IMR-90 (cell line): Measurements from ENCODE around the gene POMGNT2. TPM values are rescaled to one million over a fixed set of nuclear protein-coding genes. Genes with fewer than 3 reads are reported as not detected.

Source experiments
- ATAC-seq: fragments of 200-7000 bp; cut with Tn5 transposase; 2 replicates; pipeline ENCODE4 v1.9.1; 2020; ENCODE audit warnings: low read depth, mild to moderate bottlenecking, moderate library complexity
- BruUV-seq: library from RNA; stranded (reverse); fragments of 400-500 nt; replicated peaks from 2 replicates; lab custom pipeline; 2021; lab: Mats Ljungman, UMichigan
- CTCF ChIA-PET: fragments of 300-600 bp; formaldehyde crosslinking; extraction: SDS; loops from one replicate; lab custom pipeline; 2021; ENCODE audit warnings: antibody characterized with exemption; lab: Yijun Ruan, JAX
- POLR2A ChIA-PET: fragments of 300-600 bp; sonication (Branson Sonifier 250); formaldehyde crosslinking; loops from one replicate; lab custom pipeline; 2022; ENCODE audit warnings: antibody characterized with exemption; ENCODE audit not compliant: unreplicated experiment; lab: Charles Lee
- DNase-seq: peaks from one replicate; pipeline ENCODE4 v3.0.0; 2013
- H2AFZ ChIP-seq: replicated peaks from 2 replicates; pipeline ENCODE3; 2013; ENCODE audit warnings: low read length, mild to moderate bottlenecking; ENCODE audit not compliant: poor library complexity
- H2AK5ac ChIP-seq: 2 replicates; pipeline ENCODE4 v1.6.1; 2013; ENCODE audit warnings: low read depth, low read length, inconsistent platforms
- H2AK9ac ChIP-seq: replicated peaks from 2 replicates; pipeline ENCODE3; 2013; ENCODE audit warnings: mild to moderate bottlenecking, low read depth, low read length, moderate library complexity; ENCODE audit not compliant: poor library complexity
- H2BK120ac ChIP-seq: 2 replicates; pipeline ENCODE4 v1.6.1; 2013; ENCODE audit warnings: low read depth, low read length, inconsistent platforms
- H2BK15ac ChIP-seq: 3 replicates; pipeline ENCODE4 v1.6.1; 2013; ENCODE audit warnings: low read depth, low read length, inconsistent platforms
- H2BK20ac ChIP-seq: 2 replicates; pipeline ENCODE4 v1.6.1; 2013; ENCODE audit warnings: low read depth, mild to moderate bottlenecking, inconsistent platforms, low read length, moderate library complexity
- H2BK5ac ChIP-seq: 2 replicates; pipeline ENCODE4 v1.6.1; 2013; ENCODE audit warnings: mild to moderate bottlenecking, low read depth, low read length, inconsistent platforms; ENCODE audit not compliant: poor library complexity, severe bottlenecking
- H3K14ac ChIP-seq: replicated peaks from 2 replicates; pipeline ENCODE4 v1.6.1; 2013; ENCODE audit warnings: low read depth, low read length, inconsistent platforms
- H3K18ac ChIP-seq: 2 replicates; pipeline ENCODE4 v1.6.1; 2013; ENCODE audit warnings: low read depth, low read length, control low read depth
- H3K23ac ChIP-seq: 2 replicates; pipeline ENCODE4 v1.6.1; 2013; ENCODE audit warnings: low read depth, low read length, inconsistent platforms
- H3K27ac ChIP-seq: 2 replicates; pipeline ENCODE4 v1.5.1; 2013; ENCODE audit warnings: mild to moderate bottlenecking, control low read depth, low read length; ENCODE audit not compliant: insufficient read depth
- H3K27me3 ChIP-seq: 2 replicates; pipeline ENCODE4 v1.6.1; 2013; ENCODE audit warnings: low read length; ENCODE audit not compliant: control insufficient read depth, insufficient read depth
- H3K36me3 ChIP-seq: 2 replicates; pipeline ENCODE4 v1.6.1; 2013; ENCODE audit warnings: low read length, mixed read lengths; ENCODE audit not compliant: control insufficient read depth, insufficient read depth
- H3K4ac ChIP-seq: 2 replicates; pipeline ENCODE4 v1.6.1; 2013; ENCODE audit warnings: low read depth, low read length, inconsistent platforms
- H3K4me1 ChIP-seq: 2 replicates; pipeline ENCODE4 v1.6.1; 2013; ENCODE audit warnings: low read length, mixed read lengths; ENCODE audit not compliant: control insufficient read depth, insufficient read depth
- H3K4me2 ChIP-seq: 2 replicates; pipeline ENCODE4 v1.6.1; 2013; ENCODE audit warnings: low read depth, mild to moderate bottlenecking, control low read depth, low read length, moderate library complexity
- H3K4me3 ChIP-seq: 2 replicates; pipeline ENCODE4 v1.5.1; 2013; ENCODE audit warnings: low read depth, mild to moderate bottlenecking, control low read depth, low read length, moderate library complexity; ENCODE audit not compliant: insufficient read depth
- H3K56ac ChIP-seq: 2 replicates; pipeline ENCODE4 v1.6.1; 2013; ENCODE audit warnings: low read length, inconsistent platforms; ENCODE audit not compliant: insufficient read depth; ENCODE audit errors: extremely low read depth
- H3K79me1 ChIP-seq, 2 experiments: 2 replicates each; pipeline ENCODE4 v1.6.1; 2013; ENCODE audit warnings: low read length in 2 of 2, inconsistent platforms in 1 of 2, low read depth in 1 of 2
- H3K9ac ChIP-seq: 2 replicates; pipeline ENCODE4 v1.6.1; 2013; ENCODE audit warnings: low read depth, low read length, control low read depth
- H3K9me1 ChIP-seq: 2 replicates; pipeline ENCODE4 v1.6.1; 2013; ENCODE audit warnings: low read length, inconsistent platforms; ENCODE audit not compliant: insufficient read depth
- H3K9me3 ChIP-seq: 2 replicates; pipeline ENCODE4 v1.6.1; 2013; ENCODE audit warnings: low read length; ENCODE audit not compliant: control insufficient read depth, insufficient read depth
- H4K20me1 ChIP-seq: 2 replicates; pipeline ENCODE4 v1.6.1; 2013; ENCODE audit warnings: low read length, inconsistent platforms; ENCODE audit not compliant: insufficient read depth
- H4K5ac ChIP-seq: 2 replicates; pipeline ENCODE4 v1.6.1; 2013; ENCODE audit warnings: mild to moderate bottlenecking, low read depth, low read length, control low read depth
- H4K8ac ChIP-seq, 2 experiments: 2 replicates each; pipeline ENCODE4 v1.6.1; 2013; ENCODE audit warnings: low read depth in 2 of 2, low read length in 2 of 2, control low read depth in 1 of 2, inconsistent platforms in 1 of 2
- H4K91ac ChIP-seq: 2 replicates; pipeline ENCODE4 v1.6.1; 2013; ENCODE audit warnings: low read depth, low read length, inconsistent platforms; ENCODE audit not compliant: insufficient read depth
- BHLHE40 ChIP-seq: fragments of 150-350 bp; IDR thresholded peaks from 2 replicates; pipeline ENCODE4 v1.6.1; 2016; ENCODE audit warnings: mild to moderate bottlenecking, low read depth, low read length
- CEBPB ChIP-seq: IDR thresholded peaks from 2 replicates; pipeline ENCODE4 v1.6.1; 2012; ENCODE audit warnings: low read depth, low read length, improper control_type of control experiment
- CHD1 ChIP-seq: IDR thresholded peaks from 2 replicates; pipeline ENCODE4 v1.6.1; 2012; ENCODE audit warnings: low read depth, low read length, improper control_type of control experiment
- CTCF ChIP-seq: conservative IDR thresholded peaks from 2 replicates; pipeline ENCODE4 v1.5.1; 2012; ENCODE audit warnings: mild to moderate bottlenecking, low read depth, low read length, improper control_type of control experiment
- ELK1 ChIP-seq: fragments of 150-350 bp; IDR thresholded peaks from 2 replicates; pipeline ENCODE4 v1.6.1; 2016; ENCODE audit warnings: low read depth, mild to moderate bottlenecking, low read length, moderate library complexity, borderline replicate concordance
- FOS ChIP-seq: fragments of 150-350 bp; IDR thresholded peaks from 2 replicates; pipeline ENCODE4 v1.6.1; 2016; ENCODE audit warnings: low read depth, low read length
- MAFK ChIP-seq: IDR thresholded peaks from 2 replicates; pipeline ENCODE4 v1.6.1; 2012; ENCODE audit warnings: low read depth, low read length, improper control_type of control experiment
- MAZ ChIP-seq: IDR thresholded peaks from 2 replicates; pipeline ENCODE4 v1.6.1; 2012; ENCODE audit warnings: low read depth, mild to moderate bottlenecking, low read length, improper control_type of control experiment, moderate library complexity, borderline replicate concordance
- MXI1 ChIP-seq: IDR thresholded peaks from 2 replicates; pipeline ENCODE4 v1.6.1; 2012; ENCODE audit warnings: low read depth, mild to moderate bottlenecking, low read length, moderate library complexity, borderline replicate concordance
- NFE2L2 ChIP-seq: fragments of 150-350 bp; IDR thresholded peaks from 2 replicates; pipeline ENCODE4 v1.6.1; 2016; ENCODE audit warnings: low read depth, mild to moderate bottlenecking, low read length
- POLR2A ChIP-seq: IDR thresholded peaks from 2 replicates; pipeline ENCODE4 v1.6.1; 2012; ENCODE audit warnings: mild to moderate bottlenecking, low read depth, low read length
- RAD21 ChIP-seq: IDR thresholded peaks from 2 replicates; pipeline ENCODE4 v1.6.1; 2012; ENCODE audit warnings: low read length, improper control_type of control experiment
- RCOR1 ChIP-seq: IDR thresholded peaks from 2 replicates; pipeline ENCODE4 v1.6.1; 2012; ENCODE audit warnings: mild to moderate bottlenecking, low read length, improper control_type of control experiment; ENCODE audit not compliant: insufficient replicate concordance
- RFX5 ChIP-seq: IDR thresholded peaks from 2 replicates; pipeline ENCODE4 v1.8.0; 2012; ENCODE audit warnings: low read depth, mild to moderate bottlenecking, low read length, moderate library complexity
- SMC3 ChIP-seq: fragments of 150-350 bp; IDR thresholded peaks from 2 replicates; pipeline ENCODE4 v1.6.1; 2016; ENCODE audit warnings: low read depth, mild to moderate bottlenecking, antibody characterized with exemption, low read length, moderate library complexity
- USF2 ChIP-seq: fragments of 150-350 bp; IDR thresholded peaks from 2 replicates; pipeline ENCODE4 v1.6.1; 2017; ENCODE audit warnings: mild to moderate bottlenecking, antibody characterized with exemption, low read length, low read depth
- WGBS, 2 experiments: methylation state at CpG; one replicate each; pipeline versions ENCODE4 v1.1.5 to v1.1.7; 2013; ENCODE audit warnings: missing lambda C conversion rate in 2 of 2; ENCODE audit not compliant: insufficient read length in 1 of 2; ENCODE audit errors: extremely low coverage in 2 of 2; 5-methylcytosine and 5-hydroxymethylcytosine counted together
- dilution Hi-C: fragments of 300-500 bp; cut with HindIII; formaldehyde crosslinking; loops from one replicate; pipeline ENCODE4 v1.14.3; 2018; ENCODE audit warnings: low sequenced_read_pairs; ENCODE audit not compliant: unreplicated experiment
- in situ Hi-C: fragments of 300-500 bp; cut with MboI; formaldehyde crosslinking; loops from 3 replicates; pipeline ENCODE4 v1.14.3; 2019; ENCODE audit warnings: low sequenced_read_pairs, inconsistent platforms, mixed read lengths
- intact Hi-C: fragments of 100-400 bp; cut with micrococcal nuclease; formaldehyde crosslinking; loops from 2 replicates; pipeline ENCODE4 v1.10.0; 2022
- polyA plus RNA-seq, 3 experiments: library from polyadenylated mRNA; depleted of rRNA; stranded (reverse); fragments of >200 nt; gene quantifications; 2 replicates each; pipeline ENCODE4 v1.2.3, GENCODE V29; 2012; ENCODE audit warnings: low replicate concordance in 1 of 3
- total RNA-seq: library from RNA; depleted of rRNA; stranded (reverse); fragments of >200 nt; gene quantifications from 2 replicates; pipeline ENCODE4 v1.2.3, GENCODE V29; 2012

The POMGNT2 gene
- total and polyA plus RNA-seq, 2 of the 4 experiments (the other 2 are of a cell fraction), result 7.5 to 16.2 TPM

GRCh38 chr3:43094381-43094780, 11.5 kb downstream of the POMGNT2 start:
- no peak for TF ChIP-seq FOS
- no peak for TF ChIP-seq CHD1
- TF ChIP-seq NFE2L2, result no peak
- no peak for TF ChIP-seq CTCF
- no peak for TF ChIP-seq BHLHE40
- TF ChIP-seq RFX5, result no peak
- no peak for TF ChIP-seq POLR2A
- no peak for TF ChIP-seq MAFK
- TF ChIP-seq SMC3, result no peak
- no peak for TF ChIP-seq MXI1
- no peak for TF ChIP-seq MAZ
- no peak for TF ChIP-seq CEBPB
- no peak for TF ChIP-seq RCOR1
- TF ChIP-seq USF2, result no peak
- TF ChIP-seq ELK1, result no peak
- TF ChIP-seq RAD21, result no peak
- Histone ChIP-seq H2BK5ac (no peak overlapping the region), H2BK15ac (no peak overlapping the region), H3K36me3 (no peaks in the 10 kb centered on the region), H2BK120ac (no peak overlapping the region), H3K18ac (no peak overlapping the region), H2AK9ac (no peak overlapping the region), H3K4ac (no peak overlapping the region), H3K79me1 (no peaks in the 10 kb centered on the region; a peak in 1 of 4 replicates), H3K4me3 (no peak overlapping the region), H3K4me2 (no peak overlapping the region), H3K27ac (no peak overlapping the region), H3K9ac (no peak overlapping the region), H4K91ac (no peak overlapping the region), H3K27me3 (no peaks in the 10 kb centered on the region), H3K4me1 (no peaks in the 10 kb centered on the region; the same call in 1 of the 2 replicates), H4K8ac (no peak overlapping the region), H4K20me1 (no peaks in the 10 kb centered on the region), H2BK20ac (no peak overlapping the region), H2AFZ (no peak overlapping the region), H4K5ac (no peak overlapping the region), H3K9me3 (no peaks in the 10 kb centered on the region), H3K23ac (no peak overlapping the region), H3K9me1 (peaks cover 2% of the 10 kb centered on the region; the same call in 1 of the 2 replicates), H3K56ac (no peak overlapping the region), H2AK5ac (no peak overlapping the region), H3K14ac (no peak overlapping the region)
- 100% methylated on average over 2 of the region's 2 CpGs; no CpG with 5 or more reads in 1 of the 2 experiments for WGBS, 2 experiments
- in situ Hi-C loops, result no loop called here
- DNase-seq (no peak), ATAC-seq (no peak)
- ChIA-PET CTCF (no interaction called here), POLR2A (no interaction called here)
- dilution Hi-C loops, result no loop called here
- intact Hi-C loops, result loop anchor here (5.0 kb wide), 1 partner anchor 92 kb away; no protein-coding TSS in a partner anchor
- BruUV-seq, result no TSS peak
